ENCODE data around the gene SHROOM1. TPM values are rescaled to one million over a fixed set of nuclear protein-coding genes. Genes with fewer than 3 reads are reported as not detected.
A peak's percentile ranks its signal among the peaks of the same experiment; 100 is the strongest.

Gene SHROOM1, protein sequence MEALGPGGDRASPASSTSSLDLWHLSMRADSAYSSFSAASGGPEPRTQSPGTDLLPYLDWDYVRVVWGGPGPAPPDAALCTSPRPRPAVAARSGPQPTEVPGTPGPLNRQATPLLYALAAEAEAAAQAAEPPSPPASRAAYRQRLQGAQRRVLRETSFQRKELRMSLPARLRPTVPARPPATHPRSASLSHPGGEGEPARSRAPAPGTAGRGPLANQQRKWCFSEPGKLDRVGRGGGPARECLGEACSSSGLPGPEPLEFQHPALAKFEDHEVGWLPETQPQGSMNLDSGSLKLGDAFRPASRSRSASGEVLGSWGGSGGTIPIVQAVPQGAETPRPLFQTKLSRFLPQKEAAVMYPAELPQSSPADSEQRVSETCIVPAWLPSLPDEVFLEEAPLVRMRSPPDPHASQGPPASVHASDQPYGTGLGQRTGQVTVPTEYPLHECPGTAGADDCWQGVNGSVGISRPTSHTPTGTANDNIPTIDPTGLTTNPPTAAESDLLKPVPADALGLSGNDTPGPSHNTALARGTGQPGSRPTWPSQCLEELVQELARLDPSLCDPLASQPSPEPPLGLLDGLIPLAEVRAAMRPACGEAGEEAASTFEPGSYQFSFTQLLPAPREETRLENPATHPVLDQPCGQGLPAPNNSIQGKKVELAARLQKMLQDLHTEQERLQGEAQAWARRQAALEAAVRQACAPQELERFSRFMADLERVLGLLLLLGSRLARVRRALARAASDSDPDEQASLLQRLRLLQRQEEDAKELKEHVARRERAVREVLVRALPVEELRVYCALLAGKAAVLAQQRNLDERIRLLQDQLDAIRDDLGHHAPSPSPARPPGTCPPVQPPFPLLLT
- total RNA-seq (2021; fragmentation: NEBNext Ultra II Directional; extraction: Animal tissue kit (Norgen Biotek cat#: 25700)) (5.2 and 5.7 TPM in 2 replicates), polyA plus RNA-seq (2011; rRNA removed) (3.9 and 11.8 TPM in 2 replicates), polyA minus RNA-seq (2011; rRNA and poly(A)+ RNA removed) (1.4 and 7.3 TPM in 2 replicates)
- polyA plus RNA-seq (2011; cell fraction: cytosol; rRNA removed) = 7.3 TPM
- polyA plus RNA-seq (2011; cell fraction: nucleus; rRNA removed) = 9.6 TPM
- polyA plus RNA-seq (2012, experiment 1 of 2) = 1.7 to 4.7 TPM (median 4.3 TPM) in 4 replicates
- 1.8 TPM for polyA plus RNA-seq (2012, experiment 2 of 2)
- polyA plus RNA-seq (2013, experiment 1 of 2) = 2.9 TPM
- 2.5 TPM for polyA plus RNA-seq (2013, experiment 2 of 2)
- 2.1 TPM for polyA minus RNA-seq (2011; cell fraction: cytosol; rRNA and poly(A)+ RNA removed)
- 5.6 TPM for polyA minus RNA-seq (2011; cell fraction: nucleus; rRNA and poly(A)+ RNA removed)
- long read RNA-seq, experiment 1, partial matches to known transcripts = 0 of 4 reads
- long read RNA-seq, experiment 1, other reads (novel, unspliced or antisense) = 2 of 4 reads
- long read RNA-seq, experiment 2 = 0 reads

DNA sequence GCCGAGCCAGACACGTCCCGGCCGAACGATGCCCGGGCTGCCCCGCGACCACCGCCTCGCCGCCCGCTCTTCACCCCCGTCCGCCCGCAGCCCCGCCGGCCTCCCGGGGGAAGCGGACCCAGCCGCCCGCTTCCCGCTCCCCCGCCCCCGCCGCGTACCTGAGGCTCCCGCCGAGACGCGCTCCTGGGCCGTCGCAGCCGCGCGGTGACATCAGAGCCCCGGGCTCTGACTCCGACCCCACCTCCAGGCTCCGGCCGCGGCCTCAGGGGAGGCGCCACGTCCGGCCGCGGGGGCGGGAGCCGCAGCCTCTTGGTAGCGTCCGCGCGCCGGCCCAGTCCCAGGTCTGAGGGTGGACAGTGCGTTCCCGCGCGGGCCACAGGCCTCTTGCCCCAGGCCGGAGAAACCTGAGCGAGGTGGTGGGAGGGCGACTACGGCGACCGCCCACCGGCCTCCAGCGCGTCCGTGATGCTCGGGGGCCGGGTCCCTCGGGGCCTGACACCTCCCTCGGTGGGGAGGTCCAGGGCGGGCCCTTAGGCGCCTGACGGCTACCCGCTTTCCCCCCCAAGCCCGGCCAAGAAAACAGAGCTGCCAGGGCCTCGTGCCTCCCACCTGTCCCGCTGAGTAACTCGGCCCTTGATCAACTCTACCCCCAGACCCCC is at the start of gene SHROOM1:
SHROOM1 (minus strand) TSS at position 212 of the 659 bp plus-strand sequence. CDS start 4,507 bp downstream, outside the sequence.
- no peak within 1 kb of the TSS for H3K27ac ChIP-seq (ENCODE audit: low read depth, low read length)
- WGBS, 2 experiments (ENCODE audit: extremely low coverage in 1 of 2, insufficient coverage in 1 of 2, insufficient read length in 1 of 2, insufficient replicate concordance in 2 of 2, low coverage in 1 of 2, low lambda C conversion rate in 2 of 2, missing lambda C conversion rate in 1 of 2) = 10% methylated on average over 16 of the region's 78 CpGs; no CpG with 5 or more reads in 1 of the 2 experiments
- POLR2A ChIA-PET (ENCODE audit: partially characterized antibody) = interaction anchor here (0.6 to 2.4 kb wide), 8 partner anchors 15 to 221 kb away, joined by 3 to 7 read pairs (median 4); partner anchors contain the start of genes GDF9, HSPA4, SOWAHA and UQCRQ
- TF ChIP-seq, protein P1, sequence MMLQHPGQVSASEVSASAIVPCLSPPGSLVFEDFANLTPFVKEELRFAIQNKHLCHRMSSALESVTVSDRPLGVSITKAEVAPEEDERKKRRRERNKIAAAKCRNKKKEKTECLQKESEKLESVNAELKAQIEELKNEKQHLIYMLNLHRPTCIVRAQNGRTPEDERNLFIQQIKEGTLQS (IDR thresholded peaks at IDR 0.05; ENCODE audit: insufficient read depth, low read depth, low read length) = no peak
- TF ChIP-seq BCL11A (IDR thresholded peaks at IDR 0.05; ENCODE audit: low read depth in 2 of 2, low read length in 2 of 2) (no peak), SP1 (IDR thresholded peaks at IDR 0.05; ENCODE audit: low read depth, low read length) (no peak), TAF1 (IDR thresholded peaks at IDR 0.05; ENCODE audit: low read depth, low read length) (no peak), CREB1 (IDR thresholded peaks at IDR 0.05) (peak; percentile 63)

More for the DNA sequence above, at the start of gene SHROOM1:
- H2BK15ac ChIP-seq (ENCODE audit: low read length) = no peak within 1 kb of the TSS; the same call in 1 of the 2 replicates
- no peak within 1 kb of the TSS for H3K4ac ChIP-seq (replicated peaks; ENCODE audit: insufficient read length, low read depth, low read length)
- peak within 1 kb of the TSS; percentile 60; the same call in 1 of the 2 replicates for H3K18ac ChIP-seq (ENCODE audit: extremely low read depth, low read length)
- H2BK5ac ChIP-seq (ENCODE audit: low read depth, low read length) = no peak within 1 kb of the TSS
- no peak within 1 kb of the TSS for H3K56ac ChIP-seq (replicated peaks; ENCODE audit: insufficient read length, low read depth, low read length)
- H2BK120ac ChIP-seq (replicated peaks; ENCODE audit: low read depth, low read length) = no peak within 1 kb of the TSS
- no peak within 1 kb of the TSS for H2BK20ac ChIP-seq (ENCODE audit: low read length)
- CTCF ChIA-PET (ENCODE audit: partially characterized antibody) = interaction anchor here (0.7 to 25.6 kb wide), 10 partner anchors 9 to 78 kb away, joined by 3 to 465 read pairs (median 4); partner anchors contain the start of genes CCNI2, GDF9, LEAP2 and UQCRQ
- no peaks in the 10 kb centered on the region for H3K79me1 ChIP-seq (ENCODE audit: low read depth, low read length)
- H2AK5ac ChIP-seq (ENCODE audit: low read depth, low read length) = no peak within 1 kb of the TSS
- H3K23ac ChIP-seq (ENCODE audit: insufficient read length) = no peak within 1 kb of the TSS
- DNase-seq (ENCODE audit: low read depth in 1 of 2, low spot score in 2 of 2) (peak in 1 of 2 experiments; percentile 83), FAIRE-seq (no peak)
- no peak within 1 kb of the TSS for H4K91ac ChIP-seq (replicated peaks; ENCODE audit: insufficient read length, low read length)
- no peaks in the 10 kb centered on the region for H3K79me2 ChIP-seq (ENCODE audit: control insufficient read depth in 1 of 2, insufficient read depth in 2 of 2, low read length in 2 of 2)
- no peak within 1 kb of the TSS for H3K14ac ChIP-seq (ENCODE audit: insufficient read length)
- H3K4me3 ChIP-seq (ENCODE audit: extremely low read depth in 1 of 4, insufficient read depth in 2 of 4, low read depth in 3 of 4, low read length in 4 of 4) = peak within 1 kb of the TSS; percentile 35 to 74 (median 70)
- H2BK12ac ChIP-seq (ENCODE audit: low read depth, low read length) = no peak within 1 kb of the TSS
- H4K20me1 ChIP-seq (replicated peaks in 1 of 2; ENCODE audit: control insufficient read depth in 1 of 2, insufficient read depth in 2 of 2, low read length in 2 of 2) = no peaks in the 10 kb centered on the region
- H3K36me3 ChIP-seq (ENCODE audit: control insufficient read depth in 2 of 4, insufficient read depth in 4 of 4, low read length in 3 of 4) = no peaks in the 10 kb centered on the region
- H3K4me2 ChIP-seq (ENCODE audit: insufficient read depth in 1 of 2, low read depth in 2 of 2, low read length in 2 of 2) = peak within 1 kb of the TSS; percentile 12 to 81
- peaks cover 30 to 61% (median 53%) of the 10 kb centered on the region in 4 experiments for H3K27me3 ChIP-seq (replicated peaks in 1 of 4; ENCODE audit: control insufficient read depth in 3 of 4, extremely low read depth in 1 of 4, insufficient read depth in 3 of 4, low read length in 3 of 4)
- no peaks in the 10 kb centered on the region for H3K9me3 ChIP-seq (ENCODE audit: insufficient read depth in 2 of 2, low read depth in 1 of 2, low read length in 1 of 2)
- H4K8ac ChIP-seq (ENCODE audit: extremely low read depth, insufficient read depth, low read length) = peak within 1 kb of the TSS; percentile 83
- H3K23me2 ChIP-seq (ENCODE audit: low read depth, low read length) = peaks cover 10% of the 10 kb centered on the region; the same call in 1 of the 2 replicates
- peaks cover 0 to 11% (median 9%) of the 10 kb centered on the region in 4 experiments; a peak in 6 of 7 replicates for H3K4me1 ChIP-seq (replicated peaks in 1 of 4; ENCODE audit: control insufficient read depth in 3 of 4, insufficient read depth in 4 of 4, low read length in 3 of 4)
- H2AFZ ChIP-seq (ENCODE audit: low read length) = peak within 1 kb of the TSS; percentile 74; the same call in 1 of the 2 replicates
- peak within 1 kb of the TSS in 3 of 4 experiments; percentile 48 to 62 (median 49); a peak in 4 of 7 replicates for H3K9ac ChIP-seq (replicated peaks in 1 of 4; ENCODE audit: extremely low read depth in 1 of 4, low read depth in 3 of 4, low read length in 3 of 4)
- no peak within 1 kb of the TSS for H4K5ac ChIP-seq (ENCODE audit: insufficient read length, low read depth, low read length)

Data from H1 (cell line).